SW 1271 (cell line): ENCODE measurements around the gene KLHL3.

ENCODE experiments used
- DNase-seq, 2 experiments: peaks; one replicate each; lab custom pipeline; 2025; lab: John Stamatoyannopoulos, UW

Gene KLHL3

DNA sequence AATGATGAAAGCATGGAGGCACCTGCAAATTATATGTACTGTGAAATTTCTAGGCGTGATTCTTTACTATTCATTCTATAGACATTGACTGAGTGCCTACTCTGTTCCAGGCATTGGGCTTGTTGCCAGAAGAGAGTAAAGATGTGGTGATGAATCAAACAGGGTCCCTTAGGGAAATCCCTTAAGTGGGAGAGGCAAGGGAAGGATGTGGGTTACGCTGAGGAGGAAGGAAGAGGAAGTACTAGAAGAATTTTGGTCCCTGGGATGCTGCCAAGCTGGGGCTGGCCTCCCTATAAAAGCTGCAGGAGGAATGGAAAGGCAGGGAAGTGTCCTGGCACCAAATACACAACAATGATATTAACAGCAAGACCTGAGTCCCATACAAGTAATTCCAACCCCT, 160.0 kb downstream of the KLHL3 start:
- DNase-seq: no peak

DNA sequence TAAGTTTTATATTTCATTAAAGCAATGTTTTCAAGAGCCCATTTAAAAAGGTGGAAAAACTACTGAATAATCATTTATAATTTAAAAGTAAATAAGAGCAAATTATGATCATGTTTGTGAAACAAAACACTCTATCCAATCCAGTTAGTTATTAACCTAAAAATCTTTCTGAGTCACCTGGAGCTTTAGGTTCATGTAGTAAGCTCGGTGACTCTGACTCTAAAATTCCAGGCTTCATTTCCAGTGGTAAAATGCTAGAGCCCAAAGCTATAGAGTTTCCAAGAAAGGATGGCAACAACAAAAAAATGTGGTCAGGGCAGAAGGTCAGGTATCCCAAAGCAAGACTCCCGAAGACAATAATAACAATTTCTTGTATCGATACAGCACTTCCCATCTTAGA, 160.7 kb downstream of the KLHL3 start:
- DNase-seq: no peak

DNA sequence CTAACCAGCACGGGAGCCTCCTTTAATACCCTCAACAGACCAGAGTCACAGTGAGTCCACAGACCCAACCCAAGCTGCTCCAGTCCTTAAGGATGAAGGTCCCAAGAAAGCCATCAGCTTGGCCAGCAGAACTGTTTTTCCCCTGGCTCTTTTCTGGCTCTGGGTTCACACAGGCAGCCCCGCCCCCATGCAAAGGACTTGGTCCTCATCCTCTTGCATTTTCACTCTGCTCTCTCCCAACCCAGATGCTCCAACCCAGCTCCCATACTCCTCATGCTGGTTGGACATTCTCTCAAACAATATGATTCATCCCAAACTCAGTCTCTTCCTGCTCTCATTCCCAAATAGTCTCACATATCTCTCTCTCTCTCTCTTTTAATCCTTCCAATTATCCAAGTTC, 162.5 kb downstream of the KLHL3 start:
- no peak for DNase-seq

DNA sequence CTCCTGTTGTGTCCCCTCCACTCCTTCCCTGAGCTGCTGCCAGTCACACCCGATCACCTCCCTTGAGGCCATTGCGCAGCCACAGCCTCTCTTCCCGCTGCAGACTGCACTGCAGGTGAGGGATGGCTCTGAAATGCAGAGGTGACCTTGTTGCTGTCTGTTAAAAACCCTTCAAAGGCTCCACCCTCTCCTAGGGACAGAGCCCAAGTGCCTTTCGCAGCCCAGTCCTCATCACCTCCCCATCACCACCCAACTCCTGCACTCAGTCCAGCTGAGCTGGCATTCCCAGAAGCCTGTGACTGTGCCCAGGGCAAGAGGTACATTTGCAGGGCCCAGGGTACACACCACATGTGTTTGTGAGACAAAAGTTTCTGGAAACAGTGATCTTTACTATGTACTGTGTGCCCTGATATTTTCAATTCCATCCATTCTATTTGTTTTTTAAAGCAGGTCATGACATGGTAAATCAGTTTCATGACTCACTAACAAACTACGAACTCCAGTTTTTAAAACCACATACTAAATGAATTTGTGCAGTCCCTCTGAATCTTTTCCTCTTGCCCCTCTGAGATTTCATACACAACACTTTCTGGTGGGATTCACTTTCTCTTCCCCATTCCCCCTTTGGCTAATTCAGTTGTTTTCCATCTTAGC, 163.7 kb downstream of the KLHL3 start:
- DNase-seq: no peak

DNA sequence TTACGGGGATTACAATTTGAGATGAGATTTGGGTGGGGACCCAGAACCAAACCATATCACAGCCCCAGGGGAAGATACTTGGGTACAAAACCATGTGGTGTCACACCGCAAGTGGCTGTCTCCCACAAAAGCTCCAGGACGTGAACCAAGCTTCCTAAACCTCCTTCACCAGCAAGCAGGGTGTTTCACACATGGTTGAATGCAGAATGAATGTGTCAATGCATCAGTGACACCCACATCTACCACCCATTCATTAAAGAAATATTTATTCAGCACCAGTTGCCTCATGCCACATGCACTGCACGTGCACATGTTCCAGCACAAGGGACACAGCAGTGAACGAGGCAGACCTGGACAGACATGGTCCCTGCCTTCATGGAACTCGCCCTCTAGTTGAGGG, 165.8 kb downstream of the KLHL3 start:
- no peak for DNase-seq
